ENCODE results near the gene FAM216B. TPM values are rescaled to one million over a fixed set of nuclear protein-coding genes. Genes with fewer than 3 reads are reported as not detected.

Gene FAM216B
- total and polyA plus RNA-seq, 9 of the 15 experiments (the other 6 are each of a cell fraction or from before 2014, with no cell fraction given) = not detected

DNA sequence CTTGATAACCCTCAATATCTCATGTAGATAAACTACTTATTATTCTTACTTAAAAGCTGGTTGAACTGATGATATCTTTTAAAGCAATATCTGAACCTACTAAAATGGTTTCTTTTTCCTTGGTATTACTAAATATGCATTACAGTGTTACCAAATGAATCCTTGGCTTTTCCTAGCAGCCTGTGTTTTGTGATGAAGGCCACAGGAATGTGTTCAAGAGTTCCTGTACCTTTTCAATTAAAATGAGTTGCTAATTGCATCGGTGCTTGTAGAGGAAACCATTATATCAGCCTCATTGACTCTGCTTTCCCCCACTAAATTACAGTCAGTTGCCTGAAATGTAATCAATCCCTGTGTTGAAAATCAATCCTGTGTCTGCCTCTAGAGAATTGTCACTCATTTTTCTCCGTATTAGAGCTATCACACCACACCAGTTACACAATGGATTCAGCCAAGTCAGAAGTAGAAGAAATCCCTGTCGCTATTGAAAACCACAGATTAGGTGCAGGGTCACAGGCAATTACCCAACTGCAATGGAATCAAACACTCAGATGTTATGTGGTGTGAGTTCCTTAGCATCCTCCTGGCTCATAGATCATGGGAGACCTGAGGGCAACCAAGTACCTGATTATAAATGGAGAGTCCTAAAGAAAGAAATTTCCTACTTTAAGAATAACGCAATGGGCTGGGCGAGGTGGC, 13.3 kb downstream of the FAM216B start:
- Histone ChIP-seq H3K4me3 (no peak overlapping the region), H3K4me2 (ENCODE audit: insufficient read depth, low read length) (no peak overlapping the region), H3K9ac (ENCODE audit: insufficient read depth in 1 of 2, low read depth in 2 of 2, low read length in 2 of 2) (no peak overlapping the region), H4K20me1 (replicated peaks; ENCODE audit: control insufficient read depth, insufficient read depth, low read length) (no peaks in the 10 kb centered on the region), H3K27ac (ENCODE audit: extremely low read depth, low read depth, low read length) (no peak overlapping the region), H3K9me3 (replicated peaks; ENCODE audit: control insufficient read depth, insufficient read depth, low read depth, low read length) (no peaks in the 10 kb centered on the region), H3K27me3 (ENCODE audit: control insufficient read depth in 2 of 2, insufficient read depth in 2 of 2, low read length in 2 of 2) (no peaks in the 10 kb centered on the region), H2AFZ (ENCODE audit: low read depth, low read length) (no peak overlapping the region), H3K36me3 (ENCODE audit: control insufficient read depth, insufficient read depth, low read length) (no peaks in the 10 kb centered on the region), H3K4me1 (replicated peaks in 1 of 2; ENCODE audit: control insufficient read depth in 2 of 2, insufficient read depth in 2 of 2, low read length in 2 of 2) (no peaks in the 10 kb centered on the region), H3K9me1 (ENCODE audit: control insufficient read depth, insufficient read depth, low read length) (no peaks in the 10 kb centered on the region), H3K79me2 (ENCODE audit: control insufficient read depth, insufficient read depth, low read length) (no peaks in the 10 kb centered on the region)
- in situ Hi-C loops (cut with MboI) = no loop called here
- 2% methylated on average over 5 of the region's 5 CpGs for WGBS (ENCODE audit: insufficient coverage, low coverage, missing lambda C conversion rate)
- DNase-seq (ENCODE audit: extremely low read depth in 1 of 4, low spot score in 3 of 4) (no peak), ATAC-seq (no peak), FAIRE-seq (no peak)
- intact Hi-C loops (cut with micrococcal nuclease) = no loop called here
- ChIA-PET POLR2A (no interaction called here), CTCF (ENCODE audit: low intra/inter-chr PET ratio) (no interaction called here)
- no peak for TF ChIP-seq PPARD (CRISPR knock-in tag; IDR thresholded peaks at IDR 0.05)
- TF ChIP-seq MLLT1 (IDR thresholded peaks at IDR 0.05) = no peak
- no peak for TF ChIP-seq ZNF217 (CRISPR knock-in tag; IDR thresholded peaks at IDR 0.05)
- no peak for TF ChIP-seq MCM3 (IDR thresholded peaks at IDR 0.05)
- no peak for TF ChIP-seq ZNF23 (CRISPR knock-in tag; IDR thresholded peaks at IDR 0.05)
- no peak for TF ChIP-seq NONO (IDR thresholded peaks at IDR 0.05; ENCODE audit: low read depth in 2 of 2, low read length in 1 of 2)
- BruUV-seq (replicated peaks) = no TSS peak

Measured in K562 (cell line).